ENCODE measurements around the gene UBE2B. TPM values are rescaled to one million over a fixed set of nuclear protein-coding genes. Genes with fewer than 3 reads are reported as not detected.
A peak's percentile ranks its signal among the peaks of the same experiment; 100 is the strongest.

Gene UBE2B
- total RNA-seq, 2 experiments from 2014 or later, result 7.6 to 70.3 TPM

GRCh38 chr5:134387443-134387842 lies 16.1 kb downstream of the UBE2B start:
- Histone ChIP-seq H3K9me2 (ENCODE audit: insufficient read depth, low read length) (no peaks in the 10 kb centered on the region), H2AFZ (ENCODE audit: low read length) (no peak overlapping the region), H3K36me3 (ENCODE audit: insufficient read depth, low read length) (peaks cover 89% of the 10 kb centered on the region), H3K79me2 (ENCODE audit: insufficient read depth, low read depth, low read length) (no peaks in the 10 kb centered on the region; the same call in 1 of the 2 replicates), H3K4me3 (ENCODE audit: low read depth, low read length, poor library complexity, severe bottlenecking) (no peak overlapping the region), H3K4me2 (ENCODE audit: low read length) (no peak overlapping the region), H3K27ac (ENCODE audit: low read depth, low read length, poor library complexity, severe bottlenecking) (no peak overlapping the region), H3K4me1 (ENCODE audit: insufficient read depth, low read length, poor library complexity, severe bottlenecking) (no peaks in the 10 kb centered on the region), H4K20me1 (ENCODE audit: insufficient read depth, low read length) (no peaks in the 10 kb centered on the region), H3K9me3 (ENCODE audit: low read length) (no peaks in the 10 kb centered on the region)
- ChIA-PET CTCF (ENCODE audit: unreplicated experiment) (no interaction called here), POLR2A (interaction anchor here (0.7 to 0.9 kb wide), 2 partner anchors 10 to 109 kb away, joined by 3 to 5 read pairs; no protein-coding TSS in a partner anchor)
- intact Hi-C loops (cut with micrococcal nuclease; ENCODE audit: unreplicated experiment), result no loop called here
- TF ChIP-seq EZH2phosphoT487 (IDR thresholded peaks at IDR 0.05; ENCODE audit: borderline replicate concordance, low read depth, low read length), result no peak
- TF ChIP-seq CTCF (conservative IDR thresholded peaks at IDR 0.05; ENCODE audit: low read length), result no peak
- BruUV-seq (replicated peaks), result TSS peak; percentile 22
- no peak for DNase-seq (ENCODE audit: low spot score)

- no peaks in the 10 kb centered on the region; the same call in 1 of the 2 replicates for H3K79me2 ChIP-seq (ENCODE audit: insufficient read depth, low read depth, low read length)
- no peak for TF ChIP-seq CTCF (conservative IDR thresholded peaks at IDR 0.05; ENCODE audit: low read length)
- no peak for TF ChIP-seq EZH2phosphoT487 (IDR thresholded peaks at IDR 0.05; ENCODE audit: borderline replicate concordance, low read depth, low read length)
- no peak overlapping the region for H3K4me2 ChIP-seq (ENCODE audit: low read length)
- H3K9me2 ChIP-seq (ENCODE audit: insufficient read depth, low read length), result no peaks in the 10 kb centered on the region
- POLR2A ChIA-PET, result interaction anchor here (1.0 to 1.4 kb wide), 2 partner anchors 8 to 19 kb away, joined by 3 read pairs; partner anchors contain the start of gene CDKN2AIPNL
- no peaks in the 10 kb centered on the region for H4K20me1 ChIP-seq (ENCODE audit: insufficient read depth, low read length)
- CTCF ChIA-PET (ENCODE audit: unreplicated experiment), result no interaction called here
- no peaks in the 10 kb centered on the region for H3K4me1 ChIP-seq (ENCODE audit: insufficient read depth, low read length, poor library complexity, severe bottlenecking)
- DNase-seq (ENCODE audit: low spot score), result no peak
- no peaks in the 10 kb centered on the region for H3K9me3 ChIP-seq (ENCODE audit: low read length)
- intact Hi-C loops (cut with micrococcal nuclease; ENCODE audit: unreplicated experiment), result no loop called here
- H3K36me3 ChIP-seq (ENCODE audit: insufficient read depth, low read length), result peaks cover 82% of the 10 kb centered on the region
- no TSS peak for BruUV-seq (replicated peaks)
- no peak overlapping the region for H3K4me3 ChIP-seq (ENCODE audit: low read depth, low read length, poor library complexity, severe bottlenecking)
- no peak overlapping the region for H3K27ac ChIP-seq (ENCODE audit: low read depth, low read length, poor library complexity, severe bottlenecking)
- no peak overlapping the region for H2AFZ ChIP-seq (ENCODE audit: low read length)
These were observed 20.9 kb downstream of the UBE2B start for GRCh38 chr5:134392301-134392700.

- no peak for DNase-seq (ENCODE audit: low spot score)
- no peaks in the 10 kb centered on the region for H3K9me3 ChIP-seq (ENCODE audit: low read length)
- H2AFZ ChIP-seq (ENCODE audit: low read length), result no peak overlapping the region
- H4K20me1 ChIP-seq (ENCODE audit: insufficient read depth, low read length), result no peaks in the 10 kb centered on the region
- peaks cover 83% of the 10 kb centered on the region for H3K36me3 ChIP-seq (ENCODE audit: insufficient read depth, low read length)
- BruUV-seq (replicated peaks), result no TSS peak
- no peak for TF ChIP-seq EZH2phosphoT487 (IDR thresholded peaks at IDR 0.05; ENCODE audit: borderline replicate concordance, low read depth, low read length)
- no peak for TF ChIP-seq CTCF (conservative IDR thresholded peaks at IDR 0.05; ENCODE audit: low read length)
- H3K79me2 ChIP-seq (ENCODE audit: insufficient read depth, low read depth, low read length), result no peaks in the 10 kb centered on the region; the same call in 1 of the 2 replicates
- no peak overlapping the region for H3K4me3 ChIP-seq (ENCODE audit: low read depth, low read length, poor library complexity, severe bottlenecking)
- no peaks in the 10 kb centered on the region for H3K4me1 ChIP-seq (ENCODE audit: insufficient read depth, low read length, poor library complexity, severe bottlenecking)
- H3K27ac ChIP-seq (ENCODE audit: low read depth, low read length, poor library complexity, severe bottlenecking), result no peak overlapping the region
- intact Hi-C loops (cut with micrococcal nuclease; ENCODE audit: unreplicated experiment), result no loop called here
- ChIA-PET POLR2A (interaction anchor here (1.2 kb wide), 1 partner anchor 35 kb away, joined by 3 read pairs; no protein-coding TSS in a partner anchor), CTCF (ENCODE audit: unreplicated experiment) (no interaction called here)
- H3K4me2 ChIP-seq (ENCODE audit: low read length), result no peak overlapping the region
- no peaks in the 10 kb centered on the region for H3K9me2 ChIP-seq (ENCODE audit: insufficient read depth, low read length)
These were observed 23.6 kb downstream of the UBE2B start for GRCh38 chr5:134394932-134395331.
